Loucy (cell line): Measurements from ENCODE around the gene AMZ2.

Experiments
- EZH2phosphoT487 ChIP-seq: fragments of 200-600 bp; IDR thresholded peaks from 2 replicates; pipeline ENCODE4 v1.6.1; 2018; ENCODE audit warnings: antibody characterized with exemption, mild to moderate bottlenecking, moderate library complexity, borderline replicate concordance
- TF ChIP-seq, protein P1 (sequence below): fragments of 200-600 bp; sonication (generic); conservative IDR thresholded peaks from 2 replicates; pipeline ENCODE4 v1.5.1; 2014; ENCODE audit warnings: mild to moderate bottlenecking, antibody characterized with exemption, low read length

DNA sequence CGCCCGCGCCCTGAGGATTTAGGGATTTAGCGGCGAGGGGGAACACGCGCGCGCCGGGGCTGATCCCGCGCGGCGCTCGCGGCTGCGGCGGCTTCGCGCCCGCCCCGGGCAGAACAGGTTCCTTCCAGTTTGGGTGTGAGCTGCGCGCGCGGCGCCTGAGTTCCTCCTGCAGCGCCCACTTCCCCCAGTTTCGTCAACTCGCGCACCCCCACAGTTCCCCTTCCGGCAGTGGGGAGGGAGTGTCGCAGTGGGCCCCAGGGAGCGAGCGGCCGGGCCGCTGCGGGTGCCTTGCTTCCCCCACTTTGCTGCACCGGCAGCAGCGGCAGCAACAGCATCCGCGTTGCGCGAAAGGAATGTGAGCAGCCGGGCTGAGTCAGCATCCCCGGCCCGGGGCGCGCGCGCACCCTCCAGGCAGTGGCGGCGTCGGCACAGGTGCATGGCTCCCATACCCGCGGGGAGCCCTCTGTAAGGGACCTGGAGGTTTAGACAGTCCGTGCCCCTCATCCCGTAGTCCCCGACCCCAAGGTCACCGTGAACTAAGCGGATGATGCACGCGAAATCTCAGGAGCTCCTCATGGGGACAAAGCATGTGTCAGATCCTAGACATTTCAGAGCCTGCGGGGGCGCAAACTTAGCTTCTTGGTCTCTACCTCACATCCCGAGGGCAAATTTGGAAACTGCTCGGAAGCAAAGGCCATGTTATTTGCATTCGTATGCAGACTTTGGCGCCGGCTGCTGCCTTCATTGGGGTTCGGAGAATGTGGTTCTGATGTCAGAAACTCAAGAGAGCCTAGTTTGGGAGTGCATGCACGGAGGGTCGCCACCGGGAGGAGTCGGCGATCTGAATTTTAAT, 44.2 kb downstream of the AMZ2 start:
- TF ChIP-seq, protein P1, sequence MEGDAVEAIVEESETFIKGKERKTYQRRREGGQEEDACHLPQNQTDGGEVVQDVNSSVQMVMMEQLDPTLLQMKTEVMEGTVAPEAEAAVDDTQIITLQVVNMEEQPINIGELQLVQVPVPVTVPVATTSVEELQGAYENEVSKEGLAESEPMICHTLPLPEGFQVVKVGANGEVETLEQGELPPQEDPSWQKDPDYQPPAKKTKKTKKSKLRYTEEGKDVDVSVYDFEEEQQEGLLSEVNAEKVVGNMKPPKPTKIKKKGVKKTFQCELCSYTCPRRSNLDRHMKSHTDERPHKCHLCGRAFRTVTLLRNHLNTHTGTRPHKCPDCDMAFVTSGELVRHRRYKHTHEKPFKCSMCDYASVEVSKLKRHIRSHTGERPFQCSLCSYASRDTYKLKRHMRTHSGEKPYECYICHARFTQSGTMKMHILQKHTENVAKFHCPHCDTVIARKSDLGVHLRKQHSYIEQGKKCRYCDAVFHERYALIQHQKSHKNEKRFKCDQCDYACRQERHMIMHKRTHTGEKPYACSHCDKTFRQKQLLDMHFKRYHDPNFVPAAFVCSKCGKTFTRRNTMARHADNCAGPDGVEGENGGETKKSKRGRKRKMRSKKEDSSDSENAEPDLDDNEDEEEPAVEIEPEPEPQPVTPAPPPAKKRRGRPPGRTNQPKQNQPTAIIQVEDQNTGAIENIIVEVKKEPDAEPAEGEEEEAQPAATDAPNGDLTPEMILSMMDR = peak; percentile 54
- TF ChIP-seq EZH2phosphoT487 = no peak
